H1 (cell line): ENCODE data around the gene NDEL1. TPM values are rescaled to one million over a fixed set of nuclear protein-coding genes. Genes with fewer than 3 reads are reported as not detected.
A peak's percentile ranks its signal among the peaks of the same experiment; 100 is the strongest.

Experiments
- CTCF ChIA-PET: fragments of 300-600 bp; sonication (Branson Sonifier 250); formaldehyde crosslinking; loops from one replicate; lab custom pipeline; 2021; ENCODE audit not compliant: partially characterized antibody; lab: Charles Lee
- POLR2A ChIA-PET: fragments of 300-600 bp; sonication (Branson Sonifier 250); formaldehyde crosslinking; loops from one replicate; lab custom pipeline; 2021; ENCODE audit warnings: inconsistent platforms; ENCODE audit not compliant: partially characterized antibody; lab: Charles Lee
- DNase-seq, 2 experiments: peaks; one replicate each; pipeline versions ENCODE4 v3.0.0 to v3.0.0-alpha.2; 2010 to 2022; ENCODE audit warnings: low spot score in 2 of 2, low read depth in 1 of 2, mixed read lengths in 1 of 2
- FAIRE-seq: peaks from 2 replicates; lab custom pipeline; 2011; peaks lifted over from hg19 to GRCh38; lab: Jason Lieb, UNC
- H2AFZ ChIP-seq: 2 replicates; pipeline ENCODE4 v1.8.1; 2012; ENCODE audit warnings: low read length, inconsistent platforms
- H2AK5ac ChIP-seq: 2 replicates; pipeline ENCODE4 v1.6.1; 2013; ENCODE audit warnings: low read depth, low read length
- H2BK120ac ChIP-seq: replicated peaks from 2 replicates; pipeline ENCODE3; 2013; ENCODE audit warnings: low read depth, low read length, inconsistent platforms
- H2BK12ac ChIP-seq: 2 replicates; pipeline ENCODE4 v1.6.1; 2013; ENCODE audit warnings: low read depth, low read length
- H2BK15ac ChIP-seq: 2 replicates; pipeline ENCODE4 v1.6.1; 2013; ENCODE audit warnings: low read length
- H2BK20ac ChIP-seq: 2 replicates; pipeline ENCODE4 v1.6.1; 2013; ENCODE audit warnings: low read length
- H2BK5ac ChIP-seq: 2 replicates; pipeline ENCODE4 v1.6.1; 2013; ENCODE audit warnings: low read depth, low read length
- H3K14ac ChIP-seq: 2 replicates; pipeline ENCODE4 v1.6.1; 2013; ENCODE audit warnings: inconsistent platforms; ENCODE audit not compliant: insufficient read length
- H3K18ac ChIP-seq: 2 replicates; pipeline ENCODE4 v1.6.1; 2013; ENCODE audit warnings: low read length; ENCODE audit errors: extremely low read depth
- H3K23ac ChIP-seq: 2 replicates; pipeline ENCODE4 v1.6.1; 2013; ENCODE audit warnings: inconsistent platforms; ENCODE audit not compliant: insufficient read length
- H3K23me2 ChIP-seq: 2 replicates; pipeline ENCODE4 v1.6.1; 2013; ENCODE audit warnings: low read depth, low read length
- H3K27ac ChIP-seq: 2 replicates; pipeline ENCODE4 v1.6.1; 2011; ENCODE audit warnings: low read depth, low read length, inconsistent platforms
- H3K27me3 ChIP-seq, 4 experiments: replicated peaks in 1 of 4; 1 replicate in 1 of 4; 2 replicates in 3 of 4; pipeline versions ENCODE4 v1.6.1 to v1.8.1; 2011 to 2013; ENCODE audit warnings: low read length in 3 of 4, mild to moderate bottlenecking in 3 of 4, inconsistent platforms in 2 of 4, mixed read lengths in 2 of 4, moderate library complexity in 1 of 4; ENCODE audit not compliant: control insufficient read depth in 3 of 4, insufficient read depth in 3 of 4; ENCODE audit errors: extremely low read depth in 1 of 4
- H3K36me3 ChIP-seq, 4 experiments: 2 replicates each; pipeline versions ENCODE4 v1.6.1 to v1.8.1; 2011 to 2013; ENCODE audit warnings: mild to moderate bottlenecking in 4 of 4, low read length in 3 of 4, moderate library complexity in 2 of 4, control low read depth in 1 of 4, inconsistent platforms in 1 of 4; ENCODE audit not compliant: insufficient read depth in 4 of 4, control insufficient read depth in 2 of 4
- H3K4ac ChIP-seq: replicated peaks from 2 replicates; pipeline ENCODE3; 2013; ENCODE audit warnings: low read length, low read depth, mixed read lengths, inconsistent platforms; ENCODE audit not compliant: insufficient read length
- H3K4me1 ChIP-seq, 4 experiments: replicated peaks in 1 of 4; 1 replicate in 1 of 4; 2 replicates in 3 of 4; pipeline versions ENCODE4 v1.6.1 to v1.8.1; 2011 to 2013; ENCODE audit warnings: low read length in 3 of 4, inconsistent platforms in 2 of 4, mixed read lengths in 1 of 4; ENCODE audit not compliant: insufficient read depth in 4 of 4, control insufficient read depth in 3 of 4
- H3K4me2 ChIP-seq, 2 experiments: 2 replicates each; pipeline versions ENCODE4 v1.6.1 to v1.8.1; 2011 to 2013; ENCODE audit warnings: low read depth in 2 of 2, low read length in 2 of 2, control low read depth in 1 of 2, inconsistent platforms in 1 of 2, mild to moderate bottlenecking in 1 of 2; ENCODE audit not compliant: insufficient read depth in 1 of 2
- H3K4me3 ChIP-seq, 4 experiments: fragments of 200-600, 300-600 bp in 1 of 4; sonication (generic), shearing (Covaris generic), sonication (Bioruptor Twin) in 1 of 4; 2 replicates each; pipeline versions ENCODE4 v1.5.1 to v1.8.1; 2011 to 2016; ENCODE audit warnings: low read length in 4 of 4, low read depth in 3 of 4, control low read depth in 2 of 4, inconsistent platforms in 2 of 4, mild to moderate bottlenecking in 2 of 4, mixed read lengths in 1 of 4, moderate library complexity in 1 of 4; ENCODE audit not compliant: insufficient read depth in 2 of 4; ENCODE audit errors: extremely low read depth in 1 of 4
- H3K56ac ChIP-seq: replicated peaks from 2 replicates; pipeline ENCODE3; 2013; ENCODE audit warnings: low read depth, mild to moderate bottlenecking, mixed read lengths, low read length, inconsistent platforms; ENCODE audit not compliant: insufficient read length
- H3K79me1 ChIP-seq: 2 replicates; pipeline ENCODE4 v1.6.1; 2013; ENCODE audit warnings: low read depth, low read length, control low read depth
- H3K79me2 ChIP-seq, 2 experiments: 2 replicates each; pipeline versions ENCODE4 v1.6.1 to v1.8.1; 2012 to 2013; ENCODE audit warnings: low read length in 2 of 2, mild to moderate bottlenecking in 2 of 2, inconsistent platforms in 1 of 2; ENCODE audit not compliant: insufficient read depth in 2 of 2, control insufficient read depth in 1 of 2
- H3K9ac ChIP-seq, 4 experiments: replicated peaks in 1 of 4; 1 replicate in 1 of 4; 2 replicates in 3 of 4; pipeline versions ENCODE4 v1.6.1 to v1.8.1; 2011 to 2013; ENCODE audit warnings: low read depth in 3 of 4, low read length in 3 of 4, control low read depth in 2 of 4, mild to moderate bottlenecking in 2 of 4, moderate library complexity in 2 of 4, inconsistent platforms in 1 of 4; ENCODE audit errors: extremely low read depth in 1 of 4
- H3K9me3 ChIP-seq, 2 experiments: 2 replicates each; pipeline versions ENCODE4 v1.6.1 to v1.8.1; 2012 to 2013; ENCODE audit warnings: mild to moderate bottlenecking in 2 of 2, moderate library complexity in 2 of 2, control low read depth in 1 of 2, inconsistent platforms in 1 of 2, low read depth in 1 of 2, low read length in 1 of 2, mixed read lengths in 1 of 2; ENCODE audit not compliant: insufficient read depth in 2 of 2
- H4K20me1 ChIP-seq, 2 experiments: replicated peaks in 1 of 2; 2 replicates each; pipeline versions ENCODE3 to v1.8.1; 2011 to 2013; ENCODE audit warnings: inconsistent platforms in 2 of 2, low read length in 2 of 2, mild to moderate bottlenecking in 1 of 2; ENCODE audit not compliant: insufficient read depth in 2 of 2, control insufficient read depth in 1 of 2
- H4K5ac ChIP-seq: 2 replicates; pipeline ENCODE4 v1.6.1; 2013; ENCODE audit warnings: low read length, low read depth, mixed read lengths, inconsistent platforms; ENCODE audit not compliant: insufficient read length
- H4K8ac ChIP-seq: 2 replicates; pipeline ENCODE4 v1.8.0; 2013; ENCODE audit warnings: mild to moderate bottlenecking, moderate library complexity, low read length, inconsistent platforms; ENCODE audit not compliant: insufficient read depth; ENCODE audit errors: extremely low read depth
- H4K91ac ChIP-seq: replicated peaks from 2 replicates; pipeline ENCODE3; 2013; ENCODE audit warnings: low read length, mixed read lengths, inconsistent platforms; ENCODE audit not compliant: insufficient read length
- KDM4A ChIP-seq: IDR thresholded peaks from one replicate; pipeline ENCODE4 v1.7.1; 2012; ENCODE audit warnings: low read depth, mild to moderate bottlenecking, moderate library complexity, low read length, inconsistent platforms; ENCODE audit not compliant: severe bottlenecking
- SP1 ChIP-seq: IDR thresholded peaks from 2 replicates; pipeline ENCODE4 v1.6.1; 2011; ENCODE audit warnings: low read depth, low read length
- WGBS, 2 experiments: shearing (Covaris generic) in 1 of 2; methylation state at CpG; one replicate each; pipeline versions ENCODE4 v1.1.6 to v1.1.7; 2013 to 2015; ENCODE audit warnings: low lambda C conversion rate in 2 of 2, mixed read lengths in 2 of 2, inconsistent platforms in 1 of 2, low coverage in 1 of 2, missing lambda C conversion rate in 1 of 2; ENCODE audit not compliant: insufficient replicate concordance in 2 of 2, insufficient coverage in 1 of 2, insufficient read length in 1 of 2; ENCODE audit errors: extremely low coverage in 1 of 2, missing lambda C conversion rate in 1 of 2; 5-methylcytosine and 5-hydroxymethylcytosine counted together
- polyA plus RNA-seq, 7 experiments: library from polyadenylated mRNA; depleted of rRNA in 3 of 7; stranded (reverse) in 5 of 7; unstranded in 2 of 7; fragments of >200 nt in 5 of 7; fragments of 200-250 nt in 2 of 7; gene quantifications; 1 replicate in 5 of 7; 2 replicates in 1 of 7; 4 replicates in 1 of 7; pipeline versions ENCODE4 v1.2.1 to v1.2.3, GENCODE V29; 2011 to 2013; ENCODE audit warnings: missing spikeins in 2 of 7, mixed read lengths in 2 of 7
- total RNA-seq: library from RNA; stranded (reverse); fragmentation: NEBNext Ultra II Directional; extraction: Animal tissue kit (Norgen Biotek cat#: 25700); gene quantifications from 2 replicates; pipeline ENCODE4 v1.2.1, GENCODE V29; 2021

NDEL1 gene
- total and polyA plus RNA-seq, 2 of the 8 experiments (the other 6 are each of a cell fraction or from before 2014, with no cell fraction given), result 31.1 to 32.9 TPM

DNA sequence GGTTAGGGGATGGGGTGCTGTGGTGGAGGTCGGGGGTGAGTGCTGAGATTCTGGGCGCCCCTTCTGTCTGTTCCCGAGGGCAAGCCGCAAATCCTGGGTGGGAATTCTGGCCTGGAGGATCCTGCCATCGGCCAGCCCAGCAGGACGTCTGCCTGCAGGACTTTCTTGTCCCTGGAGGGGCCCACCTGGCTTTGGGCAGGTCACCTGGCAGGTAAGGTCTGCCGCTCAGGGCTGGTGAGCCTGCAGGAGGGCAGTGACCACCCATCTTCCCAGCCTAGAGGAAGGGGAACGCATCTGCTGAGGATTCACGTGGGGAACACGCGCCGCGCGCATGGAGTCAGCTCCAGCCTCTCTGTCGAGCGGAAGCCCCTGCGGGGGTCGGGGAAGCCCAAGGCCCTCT is 43.4 kb upstream of the NDEL1 start:
- 0 out of 2 replicates have a peak overlapping the region, but pooled peaks have one; percentile 88 for H2BK15ac ChIP-seq
- no peak overlapping the region for H3K4ac ChIP-seq
- POLR2A ChIA-PET, result interaction anchor here (1.0 to 4.7 kb wide), 4 partner anchors 9 to 182 kb away, joined by 3 to 51 read pairs (median 6); partner anchors contain the start of genes AURKB, NDEL1 and RPL26
- H3K4me1 ChIP-seq, result peaks cover 4 to 12% (median 4%) of the 10 kb centered on the region in 4 experiments; a peak in 6 of 7 replicates
- no peak overlapping the region for H3K23ac ChIP-seq
- no peak overlapping the region for H3K14ac ChIP-seq
- no peaks in the 10 kb centered on the region for H3K27me3 ChIP-seq
- no peak overlapping the region for H4K91ac ChIP-seq
- H3K27ac ChIP-seq, result no peak overlapping the region
- no peak overlapping the region for H4K5ac ChIP-seq
- no peaks in the 10 kb centered on the region for H3K9me3 ChIP-seq
- no peaks in the 10 kb centered on the region; the same call in 1 of the 2 replicates for H3K79me1 ChIP-seq
- H3K9ac ChIP-seq, result no peak overlapping the region
- H2BK120ac ChIP-seq, result no peak overlapping the region
- FAIRE-seq, result no peak
- 83% methylated on average over 17 of the region's 18 CpGs; no CpG with 5 or more reads in 1 of the 2 experiments for WGBS, 2 experiments
- H3K36me3 ChIP-seq, result no peaks in the 10 kb centered on the region
- H2AFZ ChIP-seq, result no peak overlapping the region
- H3K56ac ChIP-seq, result no peak overlapping the region
- peaks cover 0 to 3% of the 10 kb centered on the region in 2 experiments for H4K20me1 ChIP-seq
- H3K23me2 ChIP-seq, result peaks cover 4% of the 10 kb centered on the region; the same call in 1 of the 2 replicates
- DNase-seq, result no peak
- peak overlapping the region; percentile 32; the same call in 1 of the 2 replicates for H3K18ac ChIP-seq
- H3K79me2 ChIP-seq, result no peaks in the 10 kb centered on the region
- CTCF ChIA-PET, result interaction anchor here (0.8 to 2.5 kb wide), 5 partner anchors 8 to 394 kb away, joined by 3 to 16 read pairs (median 5); no protein-coding TSS in a partner anchor
- peak overlapping the region; percentile 76; the same call in 1 of the 2 replicates for H4K8ac ChIP-seq
- no peak overlapping the region; the same call in 1 of the 2 replicates for H2BK5ac ChIP-seq
- no peak overlapping the region for H2BK20ac ChIP-seq
- no peak overlapping the region for H2AK5ac ChIP-seq
- H2BK12ac ChIP-seq, result no peak overlapping the region; the same call in 1 of the 2 replicates
- H3K4me3 ChIP-seq, result no peak overlapping the region
- 0 out of 4 replicates have a peak overlapping the region, but pooled peaks have one; percentile 3 to 26 for H3K4me2 ChIP-seq
- TF ChIP-seq KDM4A, result no peak
- TF ChIP-seq SP1, result 0 out of 2 replicates have a peak, but pooled peaks have one; percentile 51
